ENCODE results near the gene PTPRD.

PTPRD gene

GRCh38 chr9:9552665-9553064 is 1060.1 kb downstream of the PTPRD start:
- Histone ChIP-seq H3K79me2 (ENCODE audit: insufficient read depth, low read depth) (no peaks in the 10 kb centered on the region), H2AFZ (ENCODE audit: low read depth) (peak overlapping the region; percentile 53; the same call in 1 of the 2 replicates), H3K36me3 (ENCODE audit: insufficient read depth) (no peaks in the 10 kb centered on the region), H3K4me1 (ENCODE audit: low read depth, poor library complexity, severe bottlenecking) (peaks cover 42% of the 10 kb centered on the region), H3K27me3 (ENCODE audit: insufficient read depth, low read depth) (no peaks in the 10 kb centered on the region), H4K20me1 (ENCODE audit: insufficient read depth) (no peaks in the 10 kb centered on the region), H3K9ac (no peak overlapping the region), H3K4me3 (IDR thresholded peaks at IDR 0.05; ENCODE audit: insufficient read depth, low read depth, low read length) (no peak overlapping the region), H3K4me2 (peak overlapping the region; percentile 58), H3K27ac (peak overlapping the region; percentile 69)
- TF ChIP-seq, protein P1, sequence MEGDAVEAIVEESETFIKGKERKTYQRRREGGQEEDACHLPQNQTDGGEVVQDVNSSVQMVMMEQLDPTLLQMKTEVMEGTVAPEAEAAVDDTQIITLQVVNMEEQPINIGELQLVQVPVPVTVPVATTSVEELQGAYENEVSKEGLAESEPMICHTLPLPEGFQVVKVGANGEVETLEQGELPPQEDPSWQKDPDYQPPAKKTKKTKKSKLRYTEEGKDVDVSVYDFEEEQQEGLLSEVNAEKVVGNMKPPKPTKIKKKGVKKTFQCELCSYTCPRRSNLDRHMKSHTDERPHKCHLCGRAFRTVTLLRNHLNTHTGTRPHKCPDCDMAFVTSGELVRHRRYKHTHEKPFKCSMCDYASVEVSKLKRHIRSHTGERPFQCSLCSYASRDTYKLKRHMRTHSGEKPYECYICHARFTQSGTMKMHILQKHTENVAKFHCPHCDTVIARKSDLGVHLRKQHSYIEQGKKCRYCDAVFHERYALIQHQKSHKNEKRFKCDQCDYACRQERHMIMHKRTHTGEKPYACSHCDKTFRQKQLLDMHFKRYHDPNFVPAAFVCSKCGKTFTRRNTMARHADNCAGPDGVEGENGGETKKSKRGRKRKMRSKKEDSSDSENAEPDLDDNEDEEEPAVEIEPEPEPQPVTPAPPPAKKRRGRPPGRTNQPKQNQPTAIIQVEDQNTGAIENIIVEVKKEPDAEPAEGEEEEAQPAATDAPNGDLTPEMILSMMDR (conservative IDR thresholded peaks at IDR 0.05; ENCODE audit: low read depth, low read length) = no peak

DNA sequence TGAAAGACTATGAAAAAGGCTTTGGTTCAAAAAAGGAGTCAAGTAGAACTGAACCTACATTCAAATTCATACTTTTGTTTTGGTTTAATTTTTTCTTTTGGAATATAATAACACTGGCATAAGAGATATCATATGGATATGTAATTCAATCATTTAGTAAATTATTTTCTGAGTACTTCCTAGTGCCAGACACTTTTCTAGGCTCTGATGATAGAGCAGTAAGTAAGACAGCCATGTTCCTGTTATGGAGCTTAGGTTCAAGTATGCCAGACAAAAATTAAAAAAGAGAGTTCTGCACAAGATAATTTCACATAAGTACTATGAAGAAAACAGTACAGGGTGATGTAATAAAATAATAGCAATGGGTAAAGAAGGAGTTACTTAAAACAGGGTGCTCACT is 1074.0 kb downstream of the PTPRD start:
- Histone ChIP-seq H3K79me2 (ENCODE audit: insufficient read depth, low read depth) (no peaks in the 10 kb centered on the region), H2AFZ (ENCODE audit: low read depth) (no peak overlapping the region), H3K4me1 (ENCODE audit: low read depth, poor library complexity, severe bottlenecking) (no peaks in the 10 kb centered on the region), H3K9ac (no peak overlapping the region), H3K36me3 (ENCODE audit: insufficient read depth) (no peaks in the 10 kb centered on the region), H3K4me3 (IDR thresholded peaks at IDR 0.05; ENCODE audit: insufficient read depth, low read depth, low read length) (no peak overlapping the region), H4K20me1 (ENCODE audit: insufficient read depth) (no peaks in the 10 kb centered on the region), H3K4me2 (no peak overlapping the region), H3K27me3 (ENCODE audit: insufficient read depth, low read depth) (no peaks in the 10 kb centered on the region), H3K27ac (no peak overlapping the region)
- TF ChIP-seq, protein P1 (conservative IDR thresholded peaks at IDR 0.05; ENCODE audit: low read depth, low read length) = no peak

GRCh38 chr9:9538356-9538755 is 1074.4 kb downstream of the PTPRD start:
- Histone ChIP-seq H3K36me3 (ENCODE audit: insufficient read depth) (no peaks in the 10 kb centered on the region), H3K9ac (no peak overlapping the region), H3K4me1 (ENCODE audit: low read depth, poor library complexity, severe bottlenecking) (no peaks in the 10 kb centered on the region), H2AFZ (ENCODE audit: low read depth) (no peak overlapping the region), H4K20me1 (ENCODE audit: insufficient read depth) (no peaks in the 10 kb centered on the region), H3K27me3 (ENCODE audit: insufficient read depth, low read depth) (no peaks in the 10 kb centered on the region), H3K4me2 (no peak overlapping the region), H3K27ac (no peak overlapping the region), H3K4me3 (IDR thresholded peaks at IDR 0.05; ENCODE audit: insufficient read depth, low read depth, low read length) (no peak overlapping the region), H3K79me2 (ENCODE audit: insufficient read depth, low read depth) (no peaks in the 10 kb centered on the region)
- TF ChIP-seq, protein P1 (conservative IDR thresholded peaks at IDR 0.05; ENCODE audit: low read depth, low read length) = no peak

GRCh38 chr9:9536523-9536922 is 1076.3 kb downstream of the PTPRD start:
- TF ChIP-seq, protein P1 (conservative IDR thresholded peaks at IDR 0.05; ENCODE audit: low read depth, low read length) = no peak
- Histone ChIP-seq H3K79me2 (ENCODE audit: insufficient read depth, low read depth) (no peaks in the 10 kb centered on the region), H3K36me3 (ENCODE audit: insufficient read depth) (no peaks in the 10 kb centered on the region), H3K4me3 (IDR thresholded peaks at IDR 0.05; ENCODE audit: insufficient read depth, low read depth, low read length) (no peak overlapping the region), H3K27ac (no peak overlapping the region), H3K4me2 (no peak overlapping the region), H2AFZ (ENCODE audit: low read depth) (no peak overlapping the region), H4K20me1 (ENCODE audit: insufficient read depth) (no peaks in the 10 kb centered on the region), H3K4me1 (ENCODE audit: low read depth, poor library complexity, severe bottlenecking) (no peaks in the 10 kb centered on the region), H3K9ac (no peak overlapping the region), H3K27me3 (ENCODE audit: insufficient read depth, low read depth) (no peaks in the 10 kb centered on the region)

Measured in KMS-11 (cell line).